Kidney (tissue), 14 donors: ENCODE results near the gene POC1B. TPM values are rescaled to one million over a fixed set of nuclear protein-coding genes. Genes with fewer than 3 reads are reported as not detected.

Experiments
- DNase-seq, 5 donors: peaks; one replicate each; pipeline ENCODE4 v3.0.0-alpha.2; 2013 to 2020
- FAIRE-seq: peaks from 2 replicates; lab custom pipeline; 2012; peaks lifted over from hg19 to GRCh38; lab: Jason Lieb, UNC
- H3K27ac ChIP-seq, 2 donors: one replicate each; pipeline ENCODE4 v1.7.0; 2013; ENCODE audit warnings: low read depth in 2 of 2, low read length in 2 of 2, inconsistent platforms in 1 of 2
- H3K27me3 ChIP-seq: one replicate; pipeline ENCODE4 v1.7.1; 2013; ENCODE audit warnings: low read length, inconsistent platforms; ENCODE audit not compliant: control insufficient read depth, insufficient read depth
- H3K36me3 ChIP-seq, 3 donors: one replicate each; pipeline versions ENCODE4 v1.7.0 to v1.7.1; 2013; ENCODE audit warnings: low read length in 3 of 3, control low read depth in 1 of 3, inconsistent platforms in 1 of 3; ENCODE audit not compliant: insufficient read depth in 3 of 3, control insufficient read depth in 2 of 3
- H3K4me1 ChIP-seq, 3 donors: one replicate each; pipeline versions ENCODE4 v1.7.0 to v1.7.1; 2013; ENCODE audit warnings: low read length in 3 of 3, inconsistent platforms in 1 of 3, low read depth in 1 of 3; ENCODE audit not compliant: control insufficient read depth in 2 of 3, insufficient read depth in 2 of 3
- H3K4me3 ChIP-seq, 3 donors: one replicate each; pipeline versions ENCODE4 v1.7.0 to v1.8.1; 2013; ENCODE audit warnings: low read length in 3 of 3, control low read depth in 1 of 3, inconsistent platforms in 1 of 3
- H3K9ac ChIP-seq, 3 donors: one replicate each; pipeline versions ENCODE4 v1.7.0 to v1.7.1; 2013; ENCODE audit warnings: low read length in 3 of 3, control low read depth in 1 of 3, inconsistent platforms in 1 of 3
- H3K9me3 ChIP-seq, 3 donors: one replicate each; pipeline versions ENCODE4 v1.7.0 to v1.7.1; 2013; ENCODE audit warnings: low read length in 3 of 3, control low read depth in 1 of 3, inconsistent platforms in 1 of 3; ENCODE audit not compliant: control insufficient read depth in 2 of 3, insufficient read depth in 1 of 3
- CTCF ChIP-seq: IDR thresholded peaks from 3 replicates; pipeline ENCODE4 v1.5.1; 2012; ENCODE audit warnings: mild to moderate bottlenecking, moderate library complexity, borderline replicate concordance; ENCODE audit not compliant: insufficient read depth; ENCODE audit errors: extremely low read depth
- intact Hi-C: fragments of 100-400 bp; cut with DNase I; formaldehyde crosslinking; loops from one replicate; pipeline ENCODE4 v1.11.1; 2022
- polyA plus RNA-seq: library from polyadenylated mRNA; stranded (reverse); fragments of 350-450 nt; fragmentation: Illumina TruSeq; extraction: RNeasy Lipid Tissue Mini Kit (QIAGEN cat#74804); gene quantifications from one replicate; pipeline ENCODE4 v1.2.3, GENCODE V29; 2014; ENCODE audit warnings: low read depth, low replicate concordance; ENCODE audit not compliant: insufficient read depth
- total RNA-seq: library from RNA; stranded (reverse); fragmentation: NEBNext Ultra II Directional; extraction: Animal tissue kit (Norgen Biotek cat#: 25700); gene quantifications from one replicate; pipeline ENCODE4 v1.2.1, GENCODE V29; 2021
- donor health status: control.
- donor health status: control.
- donor health status: control.
- donor health status: control.
- donor health status: control.
- donor health status: DM: yes; HTN: yes; CAD: no.
- donor health status: Normal renal cell carcinoma (clear cell type).

The POC1B gene
- total and polyA plus RNA-seq, 2 donors from 2014 or later, result 11.7 to 16.7 TPM

- no peak for DNase-seq
- no peak overlapping the region for H3K9ac ChIP-seq
- H3K4me1 ChIP-seq, result no peaks in the 10 kb centered on the region
- H3K4me3 ChIP-seq, result no peak overlapping the region
- intact Hi-C loops, result no loop called here
- FAIRE-seq, result no peak
- TF ChIP-seq CTCF, result no peak
- H3K9me3 ChIP-seq, result no peaks in the 10 kb centered on the region
- no peak overlapping the region for H3K27ac ChIP-seq
- no peaks in the 10 kb centered on the region for H3K36me3 ChIP-seq
- H3K27me3 ChIP-seq, result no peaks in the 10 kb centered on the region
Measured at GRCh38 chr12:89567691-89568239, 41.9 kb upstream of the POC1B start.

GRCh38 chr12:89566615-89567014 lies 40.8 kb upstream of the POC1B start:
- intact Hi-C loops, result no loop called here
- H3K4me3 ChIP-seq, result no peak overlapping the region
- H3K9ac ChIP-seq, result no peak overlapping the region
- no peak overlapping the region for H3K27ac ChIP-seq
- no peaks in the 10 kb centered on the region for H3K36me3 ChIP-seq
- no peaks in the 10 kb centered on the region for H3K9me3 ChIP-seq
- H3K27me3 ChIP-seq, result no peaks in the 10 kb centered on the region
- DNase-seq (no peak), FAIRE-seq (no peak)
- H3K4me1 ChIP-seq, result no peaks in the 10 kb centered on the region
- no peak for TF ChIP-seq CTCF

- no peaks in the 10 kb centered on the region for H3K4me1 ChIP-seq
- FAIRE-seq (no peak), DNase-seq (no peak)
- intact Hi-C loops, result no loop called here
- no peaks in the 10 kb centered on the region for H3K36me3 ChIP-seq
- no peak overlapping the region for H3K4me3 ChIP-seq
- no peaks in the 10 kb centered on the region for H3K27me3 ChIP-seq
- no peak for TF ChIP-seq CTCF
- H3K9me3 ChIP-seq, result no peaks in the 10 kb centered on the region
- H3K9ac ChIP-seq, result no peak overlapping the region
- no peak overlapping the region for H3K27ac ChIP-seq
Measured at GRCh38 chr12:89565002-89565401, 39.2 kb upstream of the POC1B start.

- Histone ChIP-seq H3K36me3 (no peaks in the 10 kb centered on the region), H3K27me3 (no peaks in the 10 kb centered on the region), H3K27ac (no peak overlapping the region), H3K9ac (no peak overlapping the region), H3K4me1 (no peaks in the 10 kb centered on the region), H3K9me3 (no peaks in the 10 kb centered on the region), H3K4me3 (no peak overlapping the region)
- FAIRE-seq (no peak), DNase-seq (no peak)
- intact Hi-C loops, result no loop called here
- no peak for TF ChIP-seq CTCF
Measured at GRCh38 chr12:89559753-89560152, 33.9 kb upstream of the POC1B start.
